ENCODE data around the gene U2AF2. TPM values are rescaled to one million over a fixed set of nuclear protein-coding genes. Genes with fewer than 3 reads are reported as not detected.

Gene U2AF2
- total and polyA plus RNA-seq, 9 donors, result 27.3 to 183 (median 148) TPM

DNA sequence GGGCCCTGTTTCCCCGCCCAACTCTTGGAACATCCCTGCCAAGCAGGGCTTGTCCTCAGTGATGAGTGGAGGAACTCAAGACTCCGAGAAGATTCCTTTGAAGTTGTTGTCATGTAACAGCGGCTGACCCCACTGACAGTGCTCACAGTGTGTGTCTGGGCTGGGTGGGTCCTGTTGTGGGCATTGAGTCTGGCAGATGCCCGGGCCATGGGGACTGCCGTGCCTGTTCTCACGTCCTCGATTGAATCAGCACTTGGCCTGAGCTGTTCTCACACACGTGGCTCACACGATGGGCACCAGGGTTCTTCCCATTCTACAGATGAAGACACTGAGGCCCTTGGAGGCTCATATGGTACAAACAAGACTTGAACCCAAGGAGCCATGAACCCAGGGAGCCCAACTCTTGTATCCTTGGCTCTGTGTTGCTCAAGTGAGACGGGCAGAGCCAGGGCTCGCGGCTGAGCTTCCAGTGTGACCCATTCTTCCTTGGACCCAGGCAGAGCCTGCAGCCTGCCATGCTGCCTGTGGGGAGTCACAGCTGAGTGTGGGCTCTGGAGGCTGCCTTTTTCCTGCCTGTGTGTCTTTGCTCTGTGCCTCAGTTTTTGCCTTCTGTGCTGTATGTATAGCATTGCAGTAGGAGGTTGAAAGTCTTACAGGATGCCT is 11.6 kb downstream of the U2AF2 start:
- Histone ChIP-seq H3K9me3 (no peaks in the 10 kb centered on the region), H3K4me1 (ENCODE audit: insufficient read depth) (no peaks in the 10 kb centered on the region), H3K4me3 (no peak overlapping the region), H3K27ac (no peak overlapping the region), H3K36me3 (no peaks in the 10 kb centered on the region), H3K27me3 (no peaks in the 10 kb centered on the region)
- TF ChIP-seq POLR2A (IDR thresholded peaks at IDR 0.05), result no peak
- TF ChIP-seq EP300 (IDR thresholded peaks at IDR 0.05), result no peak
- TF ChIP-seq, protein P1, sequence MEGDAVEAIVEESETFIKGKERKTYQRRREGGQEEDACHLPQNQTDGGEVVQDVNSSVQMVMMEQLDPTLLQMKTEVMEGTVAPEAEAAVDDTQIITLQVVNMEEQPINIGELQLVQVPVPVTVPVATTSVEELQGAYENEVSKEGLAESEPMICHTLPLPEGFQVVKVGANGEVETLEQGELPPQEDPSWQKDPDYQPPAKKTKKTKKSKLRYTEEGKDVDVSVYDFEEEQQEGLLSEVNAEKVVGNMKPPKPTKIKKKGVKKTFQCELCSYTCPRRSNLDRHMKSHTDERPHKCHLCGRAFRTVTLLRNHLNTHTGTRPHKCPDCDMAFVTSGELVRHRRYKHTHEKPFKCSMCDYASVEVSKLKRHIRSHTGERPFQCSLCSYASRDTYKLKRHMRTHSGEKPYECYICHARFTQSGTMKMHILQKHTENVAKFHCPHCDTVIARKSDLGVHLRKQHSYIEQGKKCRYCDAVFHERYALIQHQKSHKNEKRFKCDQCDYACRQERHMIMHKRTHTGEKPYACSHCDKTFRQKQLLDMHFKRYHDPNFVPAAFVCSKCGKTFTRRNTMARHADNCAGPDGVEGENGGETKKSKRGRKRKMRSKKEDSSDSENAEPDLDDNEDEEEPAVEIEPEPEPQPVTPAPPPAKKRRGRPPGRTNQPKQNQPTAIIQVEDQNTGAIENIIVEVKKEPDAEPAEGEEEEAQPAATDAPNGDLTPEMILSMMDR (IDR thresholded peaks at IDR 0.05), result no peak
- 77 to 84% (median 77%) methylated on average over 12 of the region's 12 CpGs for WGBS, 3 donors
- intact Hi-C loops (cut with DNase I), result no loop called here
- no peak for DNase-seq

GRCh38 chr19:55667006-55667381 is 12.2 kb downstream of the U2AF2 start:
- H3K4me1 ChIP-seq (ENCODE audit: insufficient read depth), result no peaks in the 10 kb centered on the region
- DNase-seq, result no peak
- H3K27me3 ChIP-seq, result no peaks in the 10 kb centered on the region
- 91 to 95% (median 93%) methylated on average over 4 of the region's 4 CpGs for WGBS, 3 donors
- no peak overlapping the region for H3K4me3 ChIP-seq
- H3K9me3 ChIP-seq, result no peaks in the 10 kb centered on the region
- intact Hi-C loops (cut with DNase I), result no loop called here
- TF ChIP-seq, protein P1 (IDR thresholded peaks at IDR 0.05), result no peak
- TF ChIP-seq POLR2A (IDR thresholded peaks at IDR 0.05), result no peak
- TF ChIP-seq EP300 (IDR thresholded peaks at IDR 0.05), result no peak
- H3K27ac ChIP-seq, result no peak overlapping the region
- no peaks in the 10 kb centered on the region for H3K36me3 ChIP-seq

DNA sequence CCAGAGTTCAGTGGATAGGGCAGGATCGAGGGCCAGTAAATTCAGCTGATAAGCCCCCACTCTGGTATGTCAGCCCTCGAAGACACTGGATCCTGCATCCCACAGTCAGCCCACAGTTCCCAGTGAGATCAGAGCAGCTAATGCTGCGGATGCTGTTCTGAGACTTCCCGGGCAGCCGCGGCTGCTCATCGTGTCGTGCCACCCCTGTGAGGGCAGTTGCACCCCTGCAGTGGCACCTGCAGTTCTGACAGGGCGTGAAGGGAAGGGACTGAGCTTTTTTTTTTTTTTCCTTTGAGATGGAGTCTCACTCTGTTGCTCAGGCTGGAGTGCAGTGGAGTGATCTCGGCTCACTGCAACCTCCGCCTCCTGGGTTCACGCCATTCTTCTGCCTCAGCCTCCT is 12.7 kb downstream of the U2AF2 start:
- Histone ChIP-seq H3K4me1 (ENCODE audit: insufficient read depth) (no peaks in the 10 kb centered on the region), H3K36me3 (no peaks in the 10 kb centered on the region), H3K27me3 (no peaks in the 10 kb centered on the region), H3K4me3 (no peak overlapping the region), H3K27ac (no peak overlapping the region), H3K9me3 (no peaks in the 10 kb centered on the region)
- intact Hi-C loops (cut with DNase I), result no loop called here
- whole genome bisulfite sequencing, 3 donors, result 78 to 90% (median 87%) methylated on average over 12 of the region's 12 CpGs
- TF ChIP-seq, protein P1 (IDR thresholded peaks at IDR 0.05), result no peak
- TF ChIP-seq EP300 (IDR thresholded peaks at IDR 0.05) (no peak), POLR2A (IDR thresholded peaks at IDR 0.05) (no peak)
- no peak for DNase-seq

GRCh38 chr19:55667958-55668357 is 13.1 kb downstream of the U2AF2 start:
- TF ChIP-seq POLR2A (IDR thresholded peaks at IDR 0.05), result no peak
- TF ChIP-seq, protein P1 (IDR thresholded peaks at IDR 0.05), result no peak
- no peak overlapping the region for H3K27ac ChIP-seq
- intact Hi-C loops (cut with DNase I), result no loop called here
- 55 to 57% (median 55%) methylated on average over 9 to 11 of the region's 11 CpGs for WGBS, 3 donors
- no peaks in the 10 kb centered on the region for H3K36me3 ChIP-seq
- no peaks in the 10 kb centered on the region for H3K9me3 ChIP-seq
- no peaks in the 10 kb centered on the region for H3K4me1 ChIP-seq (ENCODE audit: insufficient read depth)
- no peak overlapping the region for H3K4me3 ChIP-seq
- H3K27me3 ChIP-seq, result no peaks in the 10 kb centered on the region
- no peak for DNase-seq

Measured in ovary (tissue), 9 donors.